DND-41 (cell line): Measurements from ENCODE around the gene USP8.

ENCODE experiments used
- EZH2 ChIP-seq: IDR thresholded peaks from 3 replicates; pipeline ENCODE4 v1.6.1; 2012; ENCODE audit warnings: borderline replicate concordance, low read depth, mild to moderate bottlenecking, moderate library complexity, low read length, inconsistent platforms; ENCODE audit not compliant: severe bottlenecking
- TF ChIP-seq, protein P1 (sequence below): IDR thresholded peaks from 2 replicates; pipeline ENCODE4 v1.5.1; 2012; ENCODE audit warnings: borderline replicate concordance, low read length, moderate library complexity, mild to moderate bottlenecking; ENCODE audit not compliant: poor library complexity, severe bottlenecking; ENCODE audit errors: extremely low read depth

DNA sequence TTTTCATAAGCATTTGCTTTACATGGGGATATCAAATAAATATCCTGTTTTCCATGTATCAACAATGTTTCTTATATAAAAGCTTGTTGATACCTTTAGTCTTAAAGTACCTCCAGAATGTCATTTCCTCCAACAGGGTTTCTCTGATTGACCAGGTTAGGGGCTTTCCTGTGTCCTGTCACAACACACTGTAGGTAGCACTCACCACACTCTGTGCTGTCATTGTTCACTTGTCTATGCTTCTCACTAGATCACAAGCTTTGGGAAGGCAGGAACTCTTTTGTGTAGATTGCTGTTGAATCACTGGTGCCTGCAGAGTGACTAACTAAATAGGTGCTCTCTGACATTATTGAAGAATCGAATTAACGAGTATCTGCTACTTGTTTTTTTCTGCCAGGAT lies 72.5 kb downstream of the USP8 start:
- no peak for TF ChIP-seq EZH2
- TF ChIP-seq, protein P1, sequence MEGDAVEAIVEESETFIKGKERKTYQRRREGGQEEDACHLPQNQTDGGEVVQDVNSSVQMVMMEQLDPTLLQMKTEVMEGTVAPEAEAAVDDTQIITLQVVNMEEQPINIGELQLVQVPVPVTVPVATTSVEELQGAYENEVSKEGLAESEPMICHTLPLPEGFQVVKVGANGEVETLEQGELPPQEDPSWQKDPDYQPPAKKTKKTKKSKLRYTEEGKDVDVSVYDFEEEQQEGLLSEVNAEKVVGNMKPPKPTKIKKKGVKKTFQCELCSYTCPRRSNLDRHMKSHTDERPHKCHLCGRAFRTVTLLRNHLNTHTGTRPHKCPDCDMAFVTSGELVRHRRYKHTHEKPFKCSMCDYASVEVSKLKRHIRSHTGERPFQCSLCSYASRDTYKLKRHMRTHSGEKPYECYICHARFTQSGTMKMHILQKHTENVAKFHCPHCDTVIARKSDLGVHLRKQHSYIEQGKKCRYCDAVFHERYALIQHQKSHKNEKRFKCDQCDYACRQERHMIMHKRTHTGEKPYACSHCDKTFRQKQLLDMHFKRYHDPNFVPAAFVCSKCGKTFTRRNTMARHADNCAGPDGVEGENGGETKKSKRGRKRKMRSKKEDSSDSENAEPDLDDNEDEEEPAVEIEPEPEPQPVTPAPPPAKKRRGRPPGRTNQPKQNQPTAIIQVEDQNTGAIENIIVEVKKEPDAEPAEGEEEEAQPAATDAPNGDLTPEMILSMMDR = no peak
